ENCODE measurements around the gene USP15. TPM values are rescaled to one million over a fixed set of nuclear protein-coding genes. Genes with fewer than 3 reads are reported as not detected.

The USP15 gene
- total RNA-seq, 1 donor = 51.4 TPM

- DNase-seq (ENCODE audit: insufficient read length, low spot score, missing footprints) = no peak
- H3K4me3 ChIP-seq (ENCODE audit: insufficient read depth, low read length) = no peak overlapping the region
- no peaks in the 10 kb centered on the region for H3K27me3 ChIP-seq (ENCODE audit: insufficient read depth, low read length)
- H4K20me1 ChIP-seq (ENCODE audit: insufficient read depth, low read length) = no peaks in the 10 kb centered on the region
- no peaks in the 10 kb centered on the region for H3K79me2 ChIP-seq (ENCODE audit: insufficient read depth, low read length)
- H2AFZ ChIP-seq (ENCODE audit: low read length) = no peak overlapping the region
- no peaks in the 10 kb centered on the region for H3K36me3 ChIP-seq (ENCODE audit: insufficient read depth, low read length)
- no peaks in the 10 kb centered on the region for H3K4me1 ChIP-seq (ENCODE audit: insufficient read depth, low read length)
- H3K4me2 ChIP-seq (ENCODE audit: insufficient read depth, low read length) = no peak overlapping the region
- no peak overlapping the region for H3K27ac ChIP-seq (ENCODE audit: low read depth, low read length)
- H3K9me3 ChIP-seq (ENCODE audit: low read depth, low read length) = no peaks in the 10 kb centered on the region
- TF ChIP-seq, protein P1, sequence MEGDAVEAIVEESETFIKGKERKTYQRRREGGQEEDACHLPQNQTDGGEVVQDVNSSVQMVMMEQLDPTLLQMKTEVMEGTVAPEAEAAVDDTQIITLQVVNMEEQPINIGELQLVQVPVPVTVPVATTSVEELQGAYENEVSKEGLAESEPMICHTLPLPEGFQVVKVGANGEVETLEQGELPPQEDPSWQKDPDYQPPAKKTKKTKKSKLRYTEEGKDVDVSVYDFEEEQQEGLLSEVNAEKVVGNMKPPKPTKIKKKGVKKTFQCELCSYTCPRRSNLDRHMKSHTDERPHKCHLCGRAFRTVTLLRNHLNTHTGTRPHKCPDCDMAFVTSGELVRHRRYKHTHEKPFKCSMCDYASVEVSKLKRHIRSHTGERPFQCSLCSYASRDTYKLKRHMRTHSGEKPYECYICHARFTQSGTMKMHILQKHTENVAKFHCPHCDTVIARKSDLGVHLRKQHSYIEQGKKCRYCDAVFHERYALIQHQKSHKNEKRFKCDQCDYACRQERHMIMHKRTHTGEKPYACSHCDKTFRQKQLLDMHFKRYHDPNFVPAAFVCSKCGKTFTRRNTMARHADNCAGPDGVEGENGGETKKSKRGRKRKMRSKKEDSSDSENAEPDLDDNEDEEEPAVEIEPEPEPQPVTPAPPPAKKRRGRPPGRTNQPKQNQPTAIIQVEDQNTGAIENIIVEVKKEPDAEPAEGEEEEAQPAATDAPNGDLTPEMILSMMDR (IDR thresholded peaks at IDR 0.05; ENCODE audit: extremely low read depth, low read depth, low read length) = no peak
Observed at GRCh38 chr12:62227091-62227490, 33.1 kb upstream of the USP15 start.

DNA sequence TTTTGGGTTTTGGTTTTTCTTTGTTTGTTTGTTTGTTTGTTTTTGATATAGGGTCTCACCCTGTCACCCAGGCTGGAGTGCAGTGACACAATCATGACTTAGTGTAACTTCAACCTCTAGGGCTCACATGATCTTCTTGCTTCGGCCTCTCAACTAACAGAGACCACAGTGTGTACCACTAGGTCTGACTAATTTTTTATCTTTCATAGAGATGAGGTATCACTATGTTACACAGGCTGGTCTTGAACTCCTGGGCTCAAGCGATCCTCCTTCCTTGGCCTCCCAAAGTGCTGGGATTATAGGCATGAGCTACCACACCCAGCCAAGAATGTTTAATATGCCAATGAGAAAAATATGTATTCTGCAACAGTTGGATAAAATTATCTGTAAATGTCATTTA, 29.6 kb upstream of the USP15 start:
- no peak overlapping the region for H3K27ac ChIP-seq (ENCODE audit: low read depth, low read length)
- no peaks in the 10 kb centered on the region for H3K36me3 ChIP-seq (ENCODE audit: insufficient read depth, low read length)
- no peak overlapping the region for H2AFZ ChIP-seq (ENCODE audit: low read length)
- no peaks in the 10 kb centered on the region for H3K79me2 ChIP-seq (ENCODE audit: insufficient read depth, low read length)
- no peaks in the 10 kb centered on the region for H4K20me1 ChIP-seq (ENCODE audit: insufficient read depth, low read length)
- DNase-seq (ENCODE audit: insufficient read length, low spot score, missing footprints) = no peak
- TF ChIP-seq, protein P1 (IDR thresholded peaks at IDR 0.05; ENCODE audit: extremely low read depth, low read depth, low read length) = no peak
- H3K27me3 ChIP-seq (ENCODE audit: insufficient read depth, low read length) = no peaks in the 10 kb centered on the region
- no peak overlapping the region for H3K4me2 ChIP-seq (ENCODE audit: insufficient read depth, low read length)
- no peaks in the 10 kb centered on the region for H3K4me1 ChIP-seq (ENCODE audit: insufficient read depth, low read length)
- no peak overlapping the region for H3K4me3 ChIP-seq (ENCODE audit: insufficient read depth, low read length)
- no peaks in the 10 kb centered on the region for H3K9me3 ChIP-seq (ENCODE audit: low read depth, low read length)

- Histone ChIP-seq H3K36me3 (ENCODE audit: insufficient read depth, low read length) (no peaks in the 10 kb centered on the region), H3K9me3 (ENCODE audit: low read depth, low read length) (no peaks in the 10 kb centered on the region), H4K20me1 (ENCODE audit: insufficient read depth, low read length) (no peaks in the 10 kb centered on the region), H3K4me2 (ENCODE audit: insufficient read depth, low read length) (no peak overlapping the region), H3K4me3 (ENCODE audit: insufficient read depth, low read length) (no peak overlapping the region), H3K79me2 (ENCODE audit: insufficient read depth, low read length) (no peaks in the 10 kb centered on the region), H3K4me1 (ENCODE audit: insufficient read depth, low read length) (no peaks in the 10 kb centered on the region), H2AFZ (ENCODE audit: low read length) (no peak overlapping the region), H3K27me3 (ENCODE audit: insufficient read depth, low read length) (no peaks in the 10 kb centered on the region), H3K27ac (ENCODE audit: low read depth, low read length) (no peak overlapping the region)
- TF ChIP-seq, protein P1 (IDR thresholded peaks at IDR 0.05; ENCODE audit: extremely low read depth, low read depth, low read length) = no peak
- DNase-seq (ENCODE audit: insufficient read length, low spot score, missing footprints) = no peak
Observed at GRCh38 chr12:62232143-62232729, 28.0 kb upstream of the USP15 start.

DNA sequence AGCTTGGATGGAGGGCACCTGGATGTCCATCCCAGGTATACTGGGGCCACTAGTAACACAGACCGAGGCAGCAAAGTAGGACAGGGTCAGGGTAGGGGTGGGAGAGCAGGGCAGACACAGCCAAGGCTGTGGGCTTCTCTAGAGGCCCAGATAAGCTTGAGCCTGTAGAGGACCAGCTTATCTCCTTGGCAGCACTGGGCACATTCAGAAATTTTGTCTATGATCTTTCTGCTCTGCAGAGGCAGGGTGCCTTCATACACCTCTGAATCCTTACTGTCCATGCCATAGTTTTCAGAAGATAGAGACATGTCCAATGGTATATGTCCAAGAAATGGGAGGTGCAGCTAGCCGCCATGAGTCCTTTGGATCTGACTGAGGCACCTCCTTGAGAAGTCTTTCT, 26.4 kb upstream of the USP15 start:
- TF ChIP-seq, protein P1 (IDR thresholded peaks at IDR 0.05; ENCODE audit: extremely low read depth, low read depth, low read length) = no peak
- no peak overlapping the region for H3K4me2 ChIP-seq (ENCODE audit: insufficient read depth, low read length)

More for the DNA sequence above, 26.4 kb upstream of the USP15 start:
- no peaks in the 10 kb centered on the region for H4K20me1 ChIP-seq (ENCODE audit: insufficient read depth, low read length)
- no peak for DNase-seq (ENCODE audit: insufficient read length, low spot score, missing footprints)
- no peaks in the 10 kb centered on the region for H3K27me3 ChIP-seq (ENCODE audit: insufficient read depth, low read length)
- H3K9me3 ChIP-seq (ENCODE audit: low read depth, low read length) = no peaks in the 10 kb centered on the region
- no peaks in the 10 kb centered on the region for H3K79me2 ChIP-seq (ENCODE audit: insufficient read depth, low read length)
- no peak overlapping the region for H3K27ac ChIP-seq (ENCODE audit: low read depth, low read length)
- no peak overlapping the region for H2AFZ ChIP-seq (ENCODE audit: low read length)
- H3K36me3 ChIP-seq (ENCODE audit: insufficient read depth, low read length) = no peaks in the 10 kb centered on the region
- no peaks in the 10 kb centered on the region for H3K4me1 ChIP-seq (ENCODE audit: insufficient read depth, low read length)
- no peak overlapping the region for H3K4me3 ChIP-seq (ENCODE audit: insufficient read depth, low read length)

All from osteoblast (primary cell).